GM23338 (cell line): Measurements from ENCODE around the gene COPE. TPM values are rescaled to one million over a fixed set of nuclear protein-coding genes. Genes with fewer than 3 reads are reported as not detected.
A peak's percentile ranks its signal among the peaks of the same experiment; 100 is the strongest.

Experiments used
- ATAC-seq: fragments of 200-7000 bp; cut with Tn5 transposase; 3 replicates; pipeline ENCODE4 v1.9.1; 2020
- DNase-seq: peaks from one replicate; pipeline ENCODE4 v3.0.0-alpha.2; 2015; ENCODE audit warnings: low spot score
- H2AFZ ChIP-seq: fragments of 200-600 bp; sonication (generic); 2 replicates; pipeline ENCODE4 v1.8.0; 2016; ENCODE audit warnings: antibody characterized with exemption, mild to moderate bottlenecking, moderate library complexity
- H3F3A ChIP-seq: fragments of 200-600 bp; sonication (generic); replicated peaks from 2 replicates; pipeline ENCODE4 v1.8.0; 2017; ENCODE audit warnings: antibody characterized with exemption, mixed run types, low read depth
- H3K27ac ChIP-seq: fragments of 200-600 bp; sonication (generic); 2 replicates; pipeline ENCODE4 v1.6.1; 2016; ENCODE audit warnings: low read depth
- H3K27me3 ChIP-seq: fragments of 200-600 bp; sonication (generic); 2 replicates; pipeline ENCODE4 v1.8.0; 2016; ENCODE audit warnings: mild to moderate bottlenecking, mixed run types, moderate library complexity; ENCODE audit not compliant: insufficient read depth
- H3K36me3 ChIP-seq: fragments of 200-600 bp; sonication (generic); 2 replicates; pipeline ENCODE4 v1.8.0; 2016; ENCODE audit warnings: mild to moderate bottlenecking; ENCODE audit not compliant: insufficient read depth
- H3K4me1 ChIP-seq: fragments of 200-600 bp; sonication (generic); 2 replicates; pipeline ENCODE4 v1.8.0; 2016; ENCODE audit warnings: mild to moderate bottlenecking, moderate library complexity; ENCODE audit not compliant: insufficient read depth
- H3K4me2 ChIP-seq: fragments of 200-600 bp; sonication (generic); 2 replicates; pipeline ENCODE4 v1.7.1; 2017; ENCODE audit warnings: mixed run types
- H3K4me3 ChIP-seq: fragments of 200-600 bp; sonication (generic); 2 replicates; pipeline ENCODE4 v1.6.1; 2016; ENCODE audit warnings: mixed run types
- H3K79me2 ChIP-seq: fragments of 200-600 bp; sonication (generic); replicated peaks from 2 replicates; pipeline ENCODE4 v1.8.0; 2017; ENCODE audit warnings: mild to moderate bottlenecking; ENCODE audit not compliant: insufficient read depth
- H3K9me2 ChIP-seq: fragments of 200-600 bp; sonication (generic); 2 replicates; pipeline ENCODE4 v1.8.0; 2017; ENCODE audit not compliant: insufficient read depth
- H4K20me1 ChIP-seq: fragments of 200-600 bp; sonication (generic); replicated peaks from 2 replicates; pipeline ENCODE4 v1.8.0; 2017; ENCODE audit warnings: mild to moderate bottlenecking; ENCODE audit not compliant: insufficient read depth
- H3K27ac Mint-ChIP-seq: 2 replicates; pipeline ENCODE4 v1.8.0; 2020; ENCODE audit warnings: inconsistent platforms, mild to moderate bottlenecking, moderate library complexity, mixed read lengths
- H3K27me3 Mint-ChIP-seq: 3 replicates; pipeline ENCODE4 v1.8.0; 2022; ENCODE audit warnings: low read depth, mild to moderate bottlenecking, moderate library complexity, mixed read lengths, inconsistent platforms; ENCODE audit not compliant: insufficient read depth, poor library complexity
- H3K36me3 Mint-ChIP-seq: 3 replicates; pipeline ENCODE4 v1.8.0; 2021; ENCODE audit warnings: low read depth, mild to moderate bottlenecking, inconsistent platforms, moderate library complexity, mixed read lengths
- H3K4me1 Mint-ChIP-seq: 3 replicates; pipeline ENCODE4 v1.8.0; 2020; ENCODE audit warnings: mild to moderate bottlenecking, inconsistent platforms, mixed read lengths
- H3K4me3 Mint-ChIP-seq: 3 replicates; pipeline ENCODE4 v1.8.0; 2021; ENCODE audit warnings: moderate library complexity, mild to moderate bottlenecking, inconsistent platforms, mixed read lengths
- H3K9me3 Mint-ChIP-seq: 3 replicates; pipeline ENCODE4 v1.8.0; 2020; ENCODE audit warnings: moderate library complexity, mild to moderate bottlenecking, inconsistent platforms, mixed read lengths
- CREB1 ChIP-seq: fragments of 250-450 bp; sonication (Bioruptor Pico); IDR thresholded peaks from 2 replicates; pipeline ENCODE4 v1.5.0; 2020; ENCODE audit warnings: low read depth, mild to moderate bottlenecking, moderate library complexity
- CTCF ChIP-seq, 2 experiments: fragments of 200-600 bp in 1 of 2; sonication (generic) in 1 of 2; conservative IDR thresholded peaks; 2 replicates each; pipeline versions ENCODE4 v1.5.1 to v1.6.1; 2016 to 2017; ENCODE audit warnings: antibody characterized with exemption in 2 of 2, low read depth in 2 of 2, mild to moderate bottlenecking in 2 of 2, moderate library complexity in 1 of 2
- ETS1 ChIP-seq: IDR thresholded peaks from 2 replicates; pipeline ENCODE4 v1.6.1; 2016; ENCODE audit warnings: antibody characterized with exemption
- EZH2 ChIP-seq: fragments of 200-600 bp; sonication (generic); IDR thresholded peaks from one replicate; pipeline ENCODE4 v1.8.0; 2017; ENCODE audit warnings: antibody characterized with exemption, mild to moderate bottlenecking, low read depth; ENCODE audit not compliant: unreplicated experiment
- EZH2phosphoT487 ChIP-seq: fragments of 200-600 bp; sonication (generic); IDR thresholded peaks from one replicate; pipeline ENCODE4 v1.8.1; 2018; ENCODE audit warnings: antibody characterized with exemption; ENCODE audit not compliant: unreplicated experiment
- JUNB ChIP-seq: IDR thresholded peaks from one replicate; pipeline ENCODE4 v1.6.1; 2016; ENCODE audit warnings: antibody characterized with exemption; ENCODE audit not compliant: unreplicated experiment
- NANOG ChIP-seq: IDR thresholded peaks from 2 replicates; pipeline ENCODE4 v1.6.1; 2016; ENCODE audit warnings: antibody characterized with exemption, borderline replicate concordance
- POLR2AphosphoS5 ChIP-seq: IDR thresholded peaks from 2 replicates; pipeline ENCODE4 v1.6.1; 2016; ENCODE audit warnings: antibody characterized with exemption, low read depth
- REST ChIP-seq: IDR thresholded peaks from one replicate; pipeline ENCODE4 v1.6.1; 2018; ENCODE audit warnings: antibody characterized with exemption; ENCODE audit not compliant: unreplicated experiment
- long read RNA-seq: library from polyadenylated mRNA; unstranded; transcript quantifications from one replicate; pipeline ENCODE4 v2.0.0, GENCODE V29; 2020; ENCODE audit not compliant: unreplicated experiment
- polyA plus RNA-seq: library from polyadenylated mRNA; unstranded; fragments of >200 nt; fragmentation: Nextera tagmentation; extraction: Ambion mirVana; gene quantifications from 2 replicates; pipeline ENCODE4 v1.2.1, GENCODE V29; 2016
- total RNA-seq: library from RNA; depleted of rRNA; stranded (reverse); fragments of >200 nt; shearing (Covaris generic); gene quantifications from 2 replicates; pipeline ENCODE4 v1.2.3, GENCODE V29; 2014; rRNA removed

The COPE gene
- 235 and 263 TPM in 2 replicates for total RNA-seq
- 263 and 269 TPM in 2 replicates for polyA plus RNA-seq
- long read RNA-seq, transcript COPE-202 (9 exons, 948 nt): minor isoform, 5 of 252 reads
- long read RNA-seq, transcript COPE-201 (10 exons, 1,141 nt): major isoform, 218 of 252 reads
- long read RNA-seq, transcript COPE-203 (9 exons, 907 nt): minor isoform, 6 of 252 reads
- long read RNA-seq, partial matches to known transcripts: 1 of 252 reads
- long read RNA-seq, other reads (novel, unspliced or antisense): 20 of 252 reads

GRCh38 chr19:18919086-18919899, at the start of gene COPE, which contains the start of gene DDX49:
COPE (minus strand) TSS chr19:18919387; CDS start chr19:18919348, 39 bp downstream.
DDX49 (plus strand) TSS chr19:18919715; CDS start chr19:18919742, 27 bp downstream.
- H3K4me3 ChIP-seq: peak within 1 kb of the TSS; percentile 80

GRCh38 chr19:18967358-18968146, 48.4 kb upstream of the COPE start:
- no peak overlapping the region for H3K27ac Mint-ChIP-seq
- Histone ChIP-seq H2AFZ (no peak overlapping the region; the same call in 1 of the 2 replicates), H3K4me2 (no peak overlapping the region), H3K79me2 (no peaks in the 10 kb centered on the region), H3K4me1 (no peaks in the 10 kb centered on the region; the same call in 1 of the 2 replicates), H3K27ac (no peak overlapping the region), H3F3A (0 out of 2 replicates have a peak, but pooled peaks cover 3% of the 10 kb centered on the region), H3K27me3 (no peaks in the 10 kb centered on the region), H4K20me1 (no peaks in the 10 kb centered on the region), H3K9me2 (no peaks in the 10 kb centered on the region), H3K4me3 (no peak overlapping the region), H3K36me3 (no peaks in the 10 kb centered on the region)
- no peak overlapping the region for H3K4me3 Mint-ChIP-seq
- peaks cover 6% of the 10 kb centered on the region; the same call in 2 of the 3 replicates for H3K9me3 Mint-ChIP-seq
- peaks cover 4% of the 10 kb centered on the region for H3K4me1 Mint-ChIP-seq
- H3K27me3 Mint-ChIP-seq: peaks cover 11% of the 10 kb centered on the region
- no peaks in the 10 kb centered on the region for H3K36me3 Mint-ChIP-seq
- ATAC-seq: no peak
- DNase-seq: peak; percentile 17
- TF ChIP-seq CREB1 (CRISPR knock-in tag) (no peak), JUNB (no peak), EZH2 (no peak), EZH2phosphoT487 (no peak), ETS1 (no peak), REST (no peak), CTCF (conservative IDR thresholded peaks at IDR 0.05; ENCODE audit: low read depth in 2 of 2) (no peak), NANOG (no peak), POLR2AphosphoS5 (no peak)

More at GRCh38 chr19:18919086-18919899, at the start of gene COPE, which contains the start of gene DDX49:
- Histone ChIP-seq H3K27me3 (no peaks in the 10 kb centered on the region), H3F3A (0 out of 2 replicates have a peak, but pooled peaks cover 3% of the 10 kb centered on the region), H2AFZ (peak within 1 kb of the TSS; percentile 15), H3K4me1 (0 out of 2 replicates have a peak, but pooled peaks cover 9% of the 10 kb centered on the region), H3K27ac (peak within 1 kb of the TSS; percentile 7; the same call in 1 of the 2 replicates), H3K4me2 (peak within 1 kb of the TSS; percentile 95), H3K79me2 (peaks cover 44% of the 10 kb centered on the region), H3K9me2 (no peaks in the 10 kb centered on the region), H3K36me3 (no peaks in the 10 kb centered on the region; the same call in 1 of the 2 replicates), H4K20me1 (peaks cover 6% of the 10 kb centered on the region)
- H3K36me3 Mint-ChIP-seq: peaks cover 49% of the 10 kb centered on the region
- H3K9me3 Mint-ChIP-seq: no peaks in the 10 kb centered on the region; the same call in 2 of the 3 replicates
- H3K27ac Mint-ChIP-seq: peak within 1 kb of the TSS; percentile 95
- peak; percentile 97 for ATAC-seq
- H3K27me3 Mint-ChIP-seq: peaks cover 8% of the 10 kb centered on the region
- peak; percentile 74 for TF ChIP-seq POLR2AphosphoS5
- TF ChIP-seq CREB1 (CRISPR knock-in tag): peak; percentile 98
- no peak for TF ChIP-seq EZH2
- TF ChIP-seq ETS1: peak; percentile 98
- peak within 1 kb of the TSS; percentile 93 for H3K4me3 Mint-ChIP-seq
- peaks cover 9% of the 10 kb centered on the region for H3K4me1 Mint-ChIP-seq
- DNase-seq: peak; percentile 100
